Right lobe of liver (tissue), 6 donors: ENCODE data around the gene YTHDF1. TPM values are rescaled to one million over a fixed set of nuclear protein-coding genes. Genes with fewer than 3 reads are reported as not detected.
"Not testable (repeated sequence)": the region's sequence is repeated elsewhere in the genome, so short reads cannot be mapped to it uniquely, and the experiment has no call there.

Source experiments
- ATAC-seq, 4 donors: fragments of 200-7000 bp; cut with Tn5 transposase; one replicate each; pipeline ENCODE4 v1.9.1; 2020; ENCODE audit warnings: mild to moderate bottlenecking in 4 of 4, moderate library complexity in 4 of 4
- DNase-seq, 3 donors: peaks; one replicate each; pipeline ENCODE4 v3.0.0-alpha.2; 2020
- H3K27ac ChIP-seq, 3 donors: fragments of 200-600 bp; one replicate each; pipeline ENCODE4 v1.8.0; 2022
- H3K27me3 ChIP-seq, 2 donors: fragments of 200-600 bp; one replicate each; pipeline ENCODE4 v1.8.0; 2022
- H3K36me3 ChIP-seq, 4 donors: fragments of 200-600 bp; sonication (generic) in 1 of 4; one replicate each; pipeline versions ENCODE4 v1.5.1 to v1.8.0; 2017 to 2022; ENCODE audit warnings: control low read depth in 1 of 4
- H3K4me1 ChIP-seq, 4 donors: fragments of 200-600 bp; sonication (generic) in 1 of 4; one replicate each; pipeline versions ENCODE4 v1.5.1 to v1.8.0; 2017 to 2022; ENCODE audit warnings: control low read depth in 1 of 4
- H3K4me3 ChIP-seq, 3 donors: fragments of 200-600 bp; one replicate each; pipeline ENCODE4 v1.8.0; 2022
- H3K9me3 ChIP-seq, 4 donors: fragments of 200-600 bp; sonication (generic) in 1 of 4; one replicate each; pipeline versions ENCODE4 v1.5.1 to v1.8.0; 2017 to 2022; ENCODE audit warnings: control low read depth in 1 of 4
- POLR2A ChIP-seq: fragments of 450-650 bp; IDR thresholded peaks from one replicate; pipeline ENCODE4 v1.6.1; 2017; ENCODE audit warnings: antibody characterized with exemption, mild to moderate bottlenecking
- WGBS: methylation state at CpG from one replicate; pipeline ENCODE4 v1.1.6; 2018; ENCODE audit warnings: low coverage, low lambda C conversion rate; ENCODE audit not compliant: insufficient coverage; ENCODE audit errors: missing lambda C conversion rate; 5-methylcytosine and 5-hydroxymethylcytosine counted together
- intact Hi-C, 2 donors: fragments of 100-400 bp; cut with DNase I; formaldehyde crosslinking; loops; one replicate each; pipeline versions ENCODE4 v1.11.2 to v1.14.1; 2022
- total RNA-seq, 6 experiments: library from RNA; depleted of rRNA in 2 of 6; stranded (reverse); fragments of >200 nt in 2 of 6; fragmentation: NEBNext Ultra II Directional in 3 of 6; extraction: Animal tissue kit (Norgen Biotek cat#: 25700) in 3 of 6; gene quantifications; one replicate each; pipeline versions ENCODE4 v1.1.0 to v1.2.4, GENCODE V29; 2016 to 2023
- TF ChIP-seq, protein P1 (sequence below), 4 donors: fragments of 200-600 bp in 3 of 4; fragments of 450-650 bp in 1 of 4; IDR thresholded peaks; one replicate each; pipeline versions ENCODE4 v1.5.1 to v1.8.0; 2016 to 2022; ENCODE audit warnings: antibody characterized with exemption in 4 of 4, mild to moderate bottlenecking in 2 of 4
- donor health status: DM: no; HTN: yes; CAD: no.
- donor health status: DM: no; HTN: no; CAD: no.
- donor health status: DM: no; HTN: no; CAD: no.
- donor health status: DM: no; HTN: yes; CAD: no.
- donor health status: DM: no; HTN: yes; CAD: no.

The YTHDF1 gene
- total RNA-seq, 6 experiments from 2014 or later = 16.4 to 23.6 (median 21.1) TPM

- no peaks in the 10 kb centered on the region for H3K36me3 ChIP-seq
- H3K4me3 ChIP-seq = no peak overlapping the region
- ATAC-seq (no peak), DNase-seq (peak in 1 of 3 donors; percentile 19)
- intact Hi-C loops = no loop called here
- TF ChIP-seq POLR2A = no peak
- TF ChIP-seq, protein P1, sequence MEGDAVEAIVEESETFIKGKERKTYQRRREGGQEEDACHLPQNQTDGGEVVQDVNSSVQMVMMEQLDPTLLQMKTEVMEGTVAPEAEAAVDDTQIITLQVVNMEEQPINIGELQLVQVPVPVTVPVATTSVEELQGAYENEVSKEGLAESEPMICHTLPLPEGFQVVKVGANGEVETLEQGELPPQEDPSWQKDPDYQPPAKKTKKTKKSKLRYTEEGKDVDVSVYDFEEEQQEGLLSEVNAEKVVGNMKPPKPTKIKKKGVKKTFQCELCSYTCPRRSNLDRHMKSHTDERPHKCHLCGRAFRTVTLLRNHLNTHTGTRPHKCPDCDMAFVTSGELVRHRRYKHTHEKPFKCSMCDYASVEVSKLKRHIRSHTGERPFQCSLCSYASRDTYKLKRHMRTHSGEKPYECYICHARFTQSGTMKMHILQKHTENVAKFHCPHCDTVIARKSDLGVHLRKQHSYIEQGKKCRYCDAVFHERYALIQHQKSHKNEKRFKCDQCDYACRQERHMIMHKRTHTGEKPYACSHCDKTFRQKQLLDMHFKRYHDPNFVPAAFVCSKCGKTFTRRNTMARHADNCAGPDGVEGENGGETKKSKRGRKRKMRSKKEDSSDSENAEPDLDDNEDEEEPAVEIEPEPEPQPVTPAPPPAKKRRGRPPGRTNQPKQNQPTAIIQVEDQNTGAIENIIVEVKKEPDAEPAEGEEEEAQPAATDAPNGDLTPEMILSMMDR (IDR thresholded peaks at IDR 0.05) = no peak
- no peaks in the 10 kb centered on the region for H3K4me1 ChIP-seq
- H3K27ac ChIP-seq = no peak overlapping the region
- no peaks in the 10 kb centered on the region for H3K9me3 ChIP-seq
- 71% methylated on average over 9 of the region's 19 CpGs for WGBS
- no peaks in the 10 kb centered on the region for H3K27me3 ChIP-seq
Measured at GRCh38 chr20:63162206-63162795, 53.6 kb downstream of the YTHDF1 start.

- Histone ChIP-seq H3K36me3 (no peaks in the 10 kb centered on the region), H3K27ac (no peak overlapping the region), H3K4me3 (no peak overlapping the region), H3K9me3 (no peaks in the 10 kb centered on the region), H3K27me3 (no peaks in the 10 kb centered on the region), H3K4me1 (no peaks in the 10 kb centered on the region)
- WGBS = 63% methylated on average over 4 of the region's 11 CpGs
- intact Hi-C loops = no loop called here
- TF ChIP-seq POLR2A = no peak
- TF ChIP-seq, protein P1 (IDR thresholded peaks at IDR 0.05) = no peak
- DNase-seq (peak in 1 of 3 donors; percentile 33), ATAC-seq (no peak)
Measured at GRCh38 chr20:63161176-63161651, 54.7 kb downstream of the YTHDF1 start.

DNA sequence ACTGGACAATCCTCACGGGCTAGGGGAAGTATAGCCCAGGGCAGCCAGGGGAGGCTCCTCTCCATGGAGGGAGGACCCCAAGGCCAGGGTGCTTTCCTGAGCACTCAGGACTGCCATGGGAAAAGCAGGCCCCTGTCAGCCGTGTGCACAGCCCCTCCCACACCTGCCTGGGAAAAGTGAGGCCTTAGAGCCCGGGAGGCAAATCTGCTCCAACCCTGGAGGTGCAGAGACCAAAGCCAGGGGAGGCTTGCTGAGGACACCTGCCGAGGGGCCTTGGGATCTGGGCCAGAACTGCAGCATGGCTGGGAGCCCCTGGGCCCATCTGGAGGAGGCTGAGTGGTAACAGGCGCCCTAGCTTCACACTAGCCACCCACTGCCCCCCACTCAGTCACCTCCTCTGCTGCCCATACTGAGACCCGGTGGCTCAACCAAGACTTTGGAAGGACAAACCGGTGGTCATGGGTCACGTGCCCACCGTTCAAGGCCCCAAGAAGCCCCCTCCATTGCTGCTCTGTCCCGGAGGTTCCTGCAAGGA lies 55.2 kb downstream of the YTHDF1 start:
- H3K4me1 ChIP-seq = no peaks in the 10 kb centered on the region
- intact Hi-C loops = no loop called here
- H3K4me3 ChIP-seq = no peak overlapping the region
- ATAC-seq (peak in 1 of 4 donors; percentile 6), DNase-seq (peak in 1 of 3 donors; percentile 35)
- H3K36me3 ChIP-seq = no peaks in the 10 kb centered on the region
- TF ChIP-seq, protein P1 (IDR thresholded peaks at IDR 0.05) = no peak
- TF ChIP-seq POLR2A = no peak
- WGBS = 60% methylated on average over 1 of the region's 10 CpGs
- H3K27me3 ChIP-seq = no peaks in the 10 kb centered on the region
- H3K9me3 ChIP-seq = no peaks in the 10 kb centered on the region
- H3K27ac ChIP-seq = no peak overlapping the region

- 67% methylated on average over 3 of the region's 10 CpGs for WGBS
- intact Hi-C loops = no loop called here
- no peaks in the 10 kb centered on the region for H3K4me1 ChIP-seq
- H3K36me3 ChIP-seq = no peaks in the 10 kb centered on the region
- TF ChIP-seq POLR2A = no peak
- peak in 2 of 3 donors; percentile 8 to 40 for DNase-seq
- ATAC-seq = no peak
- no peaks in the 10 kb centered on the region for H3K27me3 ChIP-seq
- no peak overlapping the region for H3K27ac ChIP-seq
- no peaks in the 10 kb centered on the region for H3K9me3 ChIP-seq
- H3K4me3 ChIP-seq = no peak overlapping the region
Measured at GRCh38 chr20:63159826-63160640, 55.9 kb downstream of the YTHDF1 start.

- 54% methylated on average over 12 of the region's 20 CpGs for WGBS
- H3K4me3 ChIP-seq, ATAC-seq, H3K27me3 ChIP-seq, H3K9me3 ChIP-seq, H3K27ac ChIP-seq, H3K36me3 ChIP-seq, intact Hi-C loops, H3K4me1 ChIP-seq: not testable (repeated sequence)
- DNase-seq = peak in 1 of 3 donors; percentile 17
Measured at GRCh38 chr20:63159251-63159650, 56.7 kb downstream of the YTHDF1 start.
